Smooth muscle cell of the brain vasculature (primary cell): ENCODE data around the gene MYD88.

ENCODE experiments used
- DNase-seq: peaks from one replicate; pipeline ENCODE4 v3.0.0-alpha.2; 2012; ENCODE audit warnings: low read depth, low spot score

MYD88 gene

DNA sequence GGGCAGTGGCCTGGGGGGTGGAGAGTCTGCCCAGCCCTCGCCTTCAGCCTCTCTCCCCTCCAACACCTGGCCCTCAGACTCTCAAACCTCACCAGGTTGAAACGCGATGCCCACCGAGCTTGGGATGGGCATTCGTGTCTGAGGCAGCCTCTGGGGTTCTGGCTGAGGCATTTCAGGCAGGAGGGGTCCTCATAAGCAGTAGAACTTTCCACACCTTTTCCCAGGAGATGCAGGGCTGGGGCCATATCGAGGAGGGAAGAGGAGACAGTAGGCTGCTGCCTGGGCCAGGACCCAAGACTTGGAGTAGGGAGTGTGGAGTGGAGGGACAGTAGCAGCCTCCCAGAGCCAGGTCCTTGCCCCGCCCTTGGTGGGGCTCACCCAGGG is 26.1 kb upstream of the MYD88 start:
- no peak for DNase-seq

- no peak for DNase-seq
Observed at GRCh38 chr3:38114052-38114874, 24.2 kb upstream of the MYD88 start.

DNA sequence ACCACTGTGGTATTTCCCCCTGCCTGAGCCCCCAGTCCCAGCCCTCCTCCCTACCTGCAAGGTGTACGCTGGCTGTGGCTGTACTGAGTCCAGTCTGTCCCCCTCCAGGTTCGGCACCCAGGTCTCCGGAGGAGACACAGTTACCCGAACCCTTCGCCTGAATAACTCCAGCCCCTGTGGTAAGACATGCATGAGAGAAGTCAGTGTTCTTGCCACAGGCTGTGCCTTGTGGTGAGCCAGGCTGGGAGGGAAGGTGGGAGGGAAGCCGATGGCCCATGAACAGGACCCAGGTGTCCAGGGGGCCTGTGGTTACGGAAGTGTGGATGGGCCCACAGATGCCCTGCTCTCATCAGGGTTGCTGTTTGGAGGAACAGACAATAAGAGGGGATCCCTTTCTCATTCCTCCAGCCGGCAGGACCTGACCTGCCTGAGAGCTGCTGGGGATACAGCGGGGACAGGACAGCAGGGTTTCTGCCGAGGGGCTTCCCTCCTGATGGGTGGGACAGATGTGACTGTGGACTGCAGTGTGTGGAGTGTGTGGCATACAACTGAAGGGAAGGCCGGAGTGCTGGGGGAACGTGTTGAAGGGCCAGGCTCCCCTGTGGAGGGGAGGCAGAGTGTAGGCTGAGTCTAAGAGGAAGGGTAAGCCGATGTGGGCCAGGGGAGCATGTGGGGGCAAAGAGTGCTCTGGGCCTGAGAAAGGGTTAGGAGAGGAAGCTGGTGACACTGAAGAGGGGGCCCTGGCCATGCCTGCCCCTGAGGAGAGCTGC is 23.4 kb upstream of the MYD88 start:
- no peak for DNase-seq

DNA sequence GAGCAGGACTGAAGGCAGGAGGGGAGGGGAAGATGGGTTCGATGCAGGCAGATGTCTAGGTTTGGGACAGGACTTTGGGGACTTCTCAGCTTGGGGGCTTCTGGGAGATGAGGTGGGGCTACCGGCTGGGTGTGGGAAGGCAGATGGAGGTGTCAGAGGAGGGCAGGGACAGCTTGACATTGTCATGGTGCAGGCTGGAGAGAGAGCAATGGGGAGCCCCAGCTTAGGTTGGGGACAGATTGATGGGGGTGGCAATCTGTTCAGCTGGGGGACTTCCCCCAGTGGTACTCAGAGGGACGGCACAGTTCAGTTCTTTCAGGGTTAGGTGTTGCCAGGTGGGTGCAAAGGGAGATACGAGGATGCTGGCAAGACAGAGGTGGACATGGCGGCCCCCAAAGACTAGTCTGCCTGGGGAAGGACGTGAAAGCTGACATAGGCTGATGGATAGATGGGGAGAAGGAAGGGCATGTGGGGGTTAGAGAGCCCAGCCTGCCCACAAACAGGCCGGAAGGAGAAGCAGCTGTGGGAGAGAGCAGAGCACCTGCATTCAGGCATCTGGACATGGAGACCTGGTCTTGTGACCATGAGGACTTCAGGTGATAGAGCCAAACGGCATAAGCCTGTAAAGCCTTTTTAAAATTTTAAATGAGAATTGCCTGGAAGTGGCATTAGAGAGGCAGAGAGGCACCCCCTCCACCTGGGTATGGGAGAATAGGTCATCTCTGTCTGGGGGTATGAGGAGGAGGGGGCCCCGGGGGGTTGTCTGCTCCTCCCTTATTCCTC is 22.6 kb upstream of the MYD88 start:
- no peak for DNase-seq

DNA sequence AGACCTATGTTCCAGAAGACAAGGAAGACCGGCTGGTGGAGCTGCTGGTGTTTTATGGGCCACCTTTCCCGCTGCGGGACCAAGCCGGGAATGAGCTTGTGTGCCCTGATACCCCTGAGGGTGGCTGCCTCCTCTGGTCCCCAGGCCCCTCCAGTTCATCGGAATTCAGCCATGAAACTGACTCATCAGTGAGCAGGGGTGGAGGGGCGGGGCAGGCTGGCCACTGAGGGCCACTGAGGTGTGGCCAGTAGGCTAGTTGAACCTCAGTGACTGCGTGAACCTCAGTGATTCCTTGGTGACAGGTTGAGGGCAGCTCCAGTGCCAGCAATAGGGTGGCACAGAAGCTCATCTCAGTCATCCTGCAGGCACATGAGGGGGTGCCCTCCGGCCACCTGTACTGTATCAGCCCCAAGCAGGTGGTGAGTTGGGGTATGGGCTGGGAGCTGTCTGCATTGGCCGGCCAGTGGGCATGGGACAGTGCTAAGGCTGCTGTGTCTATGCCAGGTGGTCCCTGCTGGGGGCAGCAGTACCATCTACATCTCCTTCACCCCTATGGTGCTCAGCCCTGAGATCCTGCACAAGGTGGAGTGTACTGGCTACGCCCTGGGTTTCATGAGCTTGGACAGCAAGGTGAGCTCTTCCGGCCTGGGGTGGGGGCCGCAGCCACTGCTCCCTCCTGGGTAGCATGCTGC is 21.8 kb upstream of the MYD88 start:
- DNase-seq: no peak

DNA sequence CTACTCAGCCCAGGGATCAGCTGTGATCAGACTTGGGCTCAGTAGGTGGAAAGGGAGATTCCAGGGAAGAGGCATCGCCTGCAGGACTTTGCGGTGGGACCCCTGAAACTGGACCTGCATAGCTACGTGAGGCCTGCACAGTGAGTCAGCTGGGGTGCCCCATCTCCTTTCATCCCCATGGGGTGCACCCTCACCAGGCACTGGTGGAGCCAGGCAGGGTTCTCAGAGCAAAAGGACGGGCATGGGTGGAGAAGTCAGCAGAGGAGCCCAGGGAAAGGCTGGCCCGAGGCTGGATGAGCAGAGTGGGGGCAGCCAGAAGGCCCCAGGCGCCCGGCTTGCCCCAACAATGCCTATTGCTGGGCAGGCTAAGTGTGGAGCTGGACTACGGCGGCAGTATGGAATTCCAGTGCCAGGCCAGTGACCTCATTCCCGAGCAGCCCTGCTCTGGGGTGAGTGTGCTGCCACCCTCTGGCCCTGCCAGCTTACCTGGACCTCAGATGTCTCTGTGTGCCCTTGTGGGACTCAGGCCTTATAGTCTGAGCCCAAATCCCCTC is 21.2 kb upstream of the MYD88 start:
- DNase-seq: no peak

DNA sequence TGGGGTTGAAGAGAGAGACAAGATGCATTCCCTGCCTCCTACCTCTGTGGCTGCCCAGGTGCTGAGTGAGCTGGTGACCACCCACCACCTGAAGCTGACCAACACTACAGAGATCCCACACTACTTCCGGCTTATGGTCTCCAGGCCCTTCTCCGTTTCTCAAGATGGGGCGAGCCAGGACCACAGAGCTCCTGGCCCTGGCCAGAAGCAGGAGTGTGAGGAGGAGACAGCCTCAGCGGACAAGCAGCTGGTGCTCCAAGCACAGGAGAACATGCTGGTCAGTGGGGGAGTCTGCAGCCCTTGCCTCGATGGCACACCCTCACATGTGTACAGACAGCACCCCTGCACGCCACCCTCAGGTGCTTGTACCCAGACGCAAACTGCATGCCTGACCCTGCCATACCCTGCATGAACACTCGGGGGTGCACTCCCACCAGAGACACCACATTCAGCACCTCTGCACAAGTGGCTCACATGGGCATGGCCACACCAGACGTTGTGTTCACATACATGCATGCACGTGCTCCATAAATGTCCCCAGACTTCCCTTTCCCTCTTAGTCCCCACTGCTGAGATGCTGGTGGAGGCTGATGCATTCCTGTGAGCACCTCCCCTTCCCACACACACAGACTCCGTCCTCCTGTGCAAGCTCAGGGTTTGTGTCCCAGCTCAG is 20.6 kb upstream of the MYD88 start:
- DNase-seq: no peak

- DNase-seq: no peak
Observed at GRCh38 chr3:38118421-38119247, 19.8 kb upstream of the MYD88 start.

- no peak for DNase-seq
Observed at GRCh38 chr3:38119248-38119544, 19.3 kb upstream of the MYD88 start.

DNA sequence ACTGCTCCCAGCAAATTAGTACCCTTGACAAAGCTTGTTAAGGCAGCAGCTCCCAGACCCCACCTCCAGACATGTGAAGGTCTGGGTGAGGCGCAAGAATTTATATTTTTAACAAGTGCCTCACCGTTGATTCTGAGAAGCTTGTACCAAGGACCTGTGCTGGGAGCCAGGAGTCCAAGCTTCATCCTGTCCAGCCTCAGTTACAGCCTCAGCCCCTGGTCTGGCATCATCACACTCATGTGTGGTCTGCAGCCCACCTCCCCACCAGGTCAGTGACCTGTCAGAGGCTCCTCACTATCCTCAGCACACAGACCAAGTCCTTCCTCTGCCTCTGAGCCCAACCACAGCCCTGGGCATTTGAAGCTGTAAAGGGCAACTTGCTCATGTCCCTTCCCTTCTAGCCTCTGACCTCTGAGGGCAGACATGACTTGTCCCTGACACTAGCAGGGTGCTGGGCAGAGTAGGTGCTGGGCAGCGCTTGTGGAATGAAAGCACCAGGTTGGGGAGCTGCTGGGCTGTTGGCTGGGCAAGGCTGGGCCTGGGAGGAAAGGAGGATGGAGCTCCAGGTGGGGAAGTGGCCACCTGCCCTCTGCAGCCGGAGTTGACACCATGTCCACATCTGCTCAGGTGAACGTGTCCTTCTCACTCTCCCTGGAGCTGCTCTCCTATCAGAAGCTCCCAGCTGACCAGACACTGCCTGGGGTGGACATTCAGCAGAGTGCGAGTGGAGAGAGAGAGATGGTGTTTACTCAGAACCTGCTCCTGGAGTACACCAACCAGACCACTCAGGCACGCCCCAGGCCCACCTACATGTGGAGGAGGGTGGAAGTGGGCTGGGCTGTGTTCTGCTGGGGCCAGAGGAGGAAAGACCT is 18.4 kb upstream of the MYD88 start:
- no peak for DNase-seq

DNA sequence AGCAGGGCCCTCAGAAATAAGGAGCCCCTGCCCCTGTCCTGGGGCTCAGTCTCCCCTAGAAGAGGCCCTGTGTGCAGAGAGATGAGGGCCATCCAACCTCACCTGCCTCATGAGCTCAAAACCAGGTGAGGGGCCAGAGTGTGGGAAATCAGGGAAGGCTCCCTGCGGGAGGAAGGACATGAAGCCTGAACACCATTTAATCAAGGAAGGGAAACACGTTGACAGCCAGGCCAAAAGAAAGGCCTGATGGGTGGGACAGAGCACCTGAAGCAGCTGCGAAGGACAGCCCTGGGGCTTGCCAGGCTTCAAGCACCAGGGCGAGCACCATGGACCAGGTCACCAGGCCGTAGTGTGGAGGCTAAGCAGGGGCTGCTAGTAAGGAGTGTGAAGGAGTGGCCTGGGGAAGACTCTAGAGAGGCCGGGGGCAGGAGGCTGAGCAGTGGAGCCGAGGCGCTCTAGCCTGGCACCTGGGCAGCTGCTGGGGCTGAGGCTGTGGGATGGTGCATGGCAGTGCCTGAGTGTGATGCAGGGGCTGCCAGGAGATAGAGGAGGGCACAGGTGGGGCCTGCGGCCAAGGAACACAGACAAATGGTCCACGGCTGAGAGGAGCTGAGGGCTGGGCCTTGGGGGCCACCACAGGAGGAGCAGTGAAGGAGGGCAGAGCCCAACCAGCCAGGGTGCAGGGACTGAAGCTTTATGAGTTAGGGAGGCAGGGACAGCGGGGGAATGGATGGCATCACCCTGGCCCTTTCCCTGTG is 17.6 kb upstream of the MYD88 start:
- no peak for DNase-seq

GRCh38 chr3:38121451-38121831 is 17.0 kb upstream of the MYD88 start:
- DNase-seq: no peak

- no peak for DNase-seq
Observed at GRCh38 chr3:38121832-38122461, 16.5 kb upstream of the MYD88 start.

GRCh38 chr3:38122712-38123290 is 15.7 kb upstream of the MYD88 start:
- DNase-seq: no peak

DNA sequence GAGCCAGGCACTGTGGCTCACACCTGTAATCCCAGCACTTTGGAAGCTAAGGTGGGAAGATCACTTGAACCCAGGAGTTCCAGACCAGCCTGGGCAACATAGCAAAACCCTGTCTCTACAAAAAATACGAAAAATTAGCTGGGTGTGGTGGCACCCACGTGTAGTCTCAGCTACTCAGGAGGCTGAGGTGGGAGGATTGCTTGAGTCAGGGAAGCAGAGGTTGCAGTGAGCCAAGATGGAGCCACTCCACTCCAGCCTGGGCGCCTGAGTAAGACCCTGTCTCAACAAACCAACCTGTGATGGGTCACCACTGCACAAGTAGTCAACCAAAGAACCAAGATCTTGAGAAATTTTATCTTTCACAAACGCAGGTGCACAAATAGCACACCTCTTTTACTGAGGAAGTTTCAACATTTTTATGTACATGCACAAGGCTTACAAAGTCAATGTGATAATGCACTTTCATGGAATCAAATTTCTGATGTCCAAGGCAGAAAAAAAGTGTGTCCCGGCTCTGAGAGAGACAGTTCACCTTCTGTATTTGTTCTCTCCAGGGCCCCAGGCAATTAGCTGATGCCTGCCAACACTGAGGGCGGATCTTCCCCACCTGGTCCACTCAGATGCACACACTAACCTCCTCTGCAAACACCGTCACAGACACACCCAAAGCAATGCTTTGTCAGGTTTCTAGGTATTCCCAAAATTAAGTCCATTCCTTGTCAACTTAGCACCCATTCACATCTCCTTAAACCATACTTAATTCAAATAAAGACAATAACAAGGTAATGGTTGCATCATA is 13.9 kb upstream of the MYD88 start:
- no peak for DNase-seq

- no peak for DNase-seq
Observed at GRCh38 chr3:38125305-38126120, 12.9 kb upstream of the MYD88 start.
